ENCODE data around the gene LMO4. TPM values are rescaled to one million over a fixed set of nuclear protein-coding genes. Genes with fewer than 3 reads are reported as not detected.

Gene LMO4
- total RNA-seq, 6 experiments from 2014 or later = 33.1 to 43.4 (median 38.3) TPM

DNA sequence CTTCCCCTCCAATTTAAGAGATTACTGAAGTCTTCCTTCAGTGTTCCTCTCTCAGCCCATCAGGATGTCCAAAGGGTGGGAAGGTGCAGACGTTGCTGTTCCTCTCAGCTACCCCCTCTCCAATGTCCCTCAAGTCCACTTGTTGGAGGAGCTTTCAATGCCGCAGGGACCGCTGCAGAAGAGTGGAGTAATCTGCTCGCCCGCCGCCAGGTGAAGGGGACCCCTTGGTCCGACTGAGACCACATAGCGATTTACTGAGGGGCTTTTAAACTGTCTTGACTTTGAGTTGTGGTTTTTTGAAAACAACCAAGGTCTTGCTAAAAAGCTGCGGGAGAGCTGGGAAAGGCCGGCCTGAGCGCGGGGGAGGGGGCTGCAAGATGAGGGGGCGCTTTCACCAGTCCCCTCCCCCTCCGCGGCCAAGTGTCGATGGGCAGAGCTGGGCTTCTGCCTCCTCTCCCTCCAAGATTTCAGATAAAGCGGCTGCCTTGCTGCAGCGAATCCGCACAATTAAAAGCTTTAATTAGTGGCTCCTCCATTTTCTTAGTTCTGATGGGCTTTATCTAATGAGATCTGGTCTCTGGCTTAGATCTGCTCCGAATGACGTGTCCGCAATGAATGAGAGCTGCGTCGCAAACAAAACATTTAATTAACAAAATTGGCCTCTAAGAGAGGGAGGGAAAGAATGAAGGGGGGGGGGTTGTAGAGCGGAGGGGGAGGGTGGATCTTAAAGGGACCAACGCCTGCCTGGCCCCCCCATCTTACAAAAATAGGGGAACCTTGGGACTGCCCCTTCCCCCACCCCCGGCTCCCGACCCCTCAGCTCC is 5.9 kb downstream of the LMO4 start:
- peaks cover 39% of the 10 kb centered on the region for H3K36me3 Mint-ChIP-seq (ENCODE audit: low read depth)
- peaks cover 72% of the 10 kb centered on the region for H3K4me1 Mint-ChIP-seq (ENCODE audit: low read depth)
- H3K4me3 Mint-ChIP-seq = peak overlapping the region; percentile 95
- peak; percentile 24 for DNase-seq
- H3K9me3 Mint-ChIP-seq = no peaks in the 10 kb centered on the region
- H3K27ac Mint-ChIP-seq = peak overlapping the region; percentile 94
- TF ChIP-seq CTCF (IDR thresholded peaks at IDR 0.05) = peak; percentile 19; the same call in 1 of the 2 replicates
- no peaks in the 10 kb centered on the region; the same call in none of the 2 replicates for H3K27me3 Mint-ChIP-seq (ENCODE audit: insufficient read depth)

DNA sequence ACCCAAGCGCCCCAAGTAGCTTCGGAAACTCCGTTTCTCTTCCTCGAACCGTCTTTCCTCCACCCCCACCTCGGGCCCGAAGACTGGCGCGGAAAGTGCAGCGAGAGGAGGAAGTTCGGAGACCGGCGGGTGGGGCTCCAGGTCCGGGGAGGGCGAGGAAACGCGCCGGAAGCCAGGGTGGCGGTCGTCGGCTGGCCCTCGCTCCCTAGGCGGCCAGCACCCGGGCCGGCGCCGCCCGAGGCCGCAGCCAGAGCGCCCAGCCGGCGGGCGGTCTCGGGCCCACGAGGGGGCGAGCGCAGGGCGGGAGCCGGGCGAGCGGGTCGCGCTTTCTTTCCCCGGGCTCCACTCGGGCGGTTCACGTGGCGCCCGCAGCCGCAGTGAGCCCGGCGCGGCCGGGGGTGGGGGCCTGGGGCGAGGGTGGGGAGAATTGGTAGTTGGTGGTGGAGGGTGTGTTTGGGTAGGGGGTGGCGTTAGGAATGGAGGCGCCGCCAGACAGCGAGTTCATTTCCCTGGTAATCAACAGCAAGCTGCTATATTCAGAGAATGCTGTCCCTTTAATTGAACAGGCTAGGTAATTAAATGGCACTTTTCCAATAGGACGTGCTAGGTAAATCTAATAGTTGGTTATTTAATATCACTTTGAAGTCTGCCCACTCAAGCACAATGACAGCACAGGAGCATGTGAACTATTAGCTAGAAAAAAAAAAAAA is 6.7 kb downstream of the LMO4 start:
- TF ChIP-seq CTCF (IDR thresholded peaks at IDR 0.05) = peak; percentile 60
- peak overlapping the region; percentile 94 for H3K27ac Mint-ChIP-seq
- peaks cover 43% of the 10 kb centered on the region for H3K36me3 Mint-ChIP-seq (ENCODE audit: low read depth)
- peaks cover 72% of the 10 kb centered on the region for H3K4me1 Mint-ChIP-seq (ENCODE audit: low read depth)
- H3K4me3 Mint-ChIP-seq = peak overlapping the region; percentile 95
- H3K9me3 Mint-ChIP-seq = no peaks in the 10 kb centered on the region
- no peaks in the 10 kb centered on the region; the same call in none of the 2 replicates for H3K27me3 Mint-ChIP-seq (ENCODE audit: insufficient read depth)
- DNase-seq = peak; percentile 24

DNA sequence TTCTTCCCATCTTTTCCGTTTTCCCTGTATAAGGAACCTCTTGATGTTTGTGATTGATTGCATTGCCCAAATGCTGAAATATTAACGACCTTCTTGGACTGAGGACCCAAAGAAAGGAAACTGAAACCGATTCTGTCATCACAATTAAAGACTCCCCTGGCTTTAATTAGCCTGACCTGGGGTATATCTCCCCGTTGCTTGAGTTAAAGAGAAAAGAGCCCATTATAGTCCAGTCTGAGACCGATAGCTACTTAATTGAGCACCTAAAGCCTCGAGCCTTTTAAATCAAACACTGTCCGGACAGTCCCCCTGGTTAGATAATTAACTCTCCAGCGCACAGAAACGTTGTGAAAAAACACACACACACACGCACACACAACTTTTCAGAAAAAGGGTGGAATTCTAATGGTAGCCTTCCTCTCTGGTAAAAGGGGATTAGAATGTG is 8.0 kb downstream of the LMO4 start:
- no peaks in the 10 kb centered on the region; the same call in none of the 2 replicates for H3K27me3 Mint-ChIP-seq (ENCODE audit: insufficient read depth)
- H3K27ac Mint-ChIP-seq = peak overlapping the region; percentile 38
- peak overlapping the region; percentile 88; the same call in 1 of the 2 replicates for H3K4me3 Mint-ChIP-seq
- peaks cover 72% of the 10 kb centered on the region for H3K4me1 Mint-ChIP-seq (ENCODE audit: low read depth)
- peaks cover 52% of the 10 kb centered on the region for H3K36me3 Mint-ChIP-seq (ENCODE audit: low read depth)
- no peaks in the 10 kb centered on the region for H3K9me3 Mint-ChIP-seq
- no peak for DNase-seq
- no peak for TF ChIP-seq CTCF (IDR thresholded peaks at IDR 0.05)

- no peak overlapping the region for H3K4me3 Mint-ChIP-seq
- peaks cover 63% of the 10 kb centered on the region for H3K4me1 Mint-ChIP-seq (ENCODE audit: low read depth)
- H3K27ac Mint-ChIP-seq = no peak overlapping the region
- no peaks in the 10 kb centered on the region for H3K9me3 Mint-ChIP-seq
- no peak for DNase-seq
- H3K36me3 Mint-ChIP-seq (ENCODE audit: low read depth) = peaks cover 50% of the 10 kb centered on the region
- H3K27me3 Mint-ChIP-seq (ENCODE audit: insufficient read depth) = no peaks in the 10 kb centered on the region; the same call in none of the 2 replicates
- no peak for TF ChIP-seq CTCF (IDR thresholded peaks at IDR 0.05)
These were observed 8.9 kb downstream of the LMO4 start for GRCh38 chr1:87337606-87338005.

DNA sequence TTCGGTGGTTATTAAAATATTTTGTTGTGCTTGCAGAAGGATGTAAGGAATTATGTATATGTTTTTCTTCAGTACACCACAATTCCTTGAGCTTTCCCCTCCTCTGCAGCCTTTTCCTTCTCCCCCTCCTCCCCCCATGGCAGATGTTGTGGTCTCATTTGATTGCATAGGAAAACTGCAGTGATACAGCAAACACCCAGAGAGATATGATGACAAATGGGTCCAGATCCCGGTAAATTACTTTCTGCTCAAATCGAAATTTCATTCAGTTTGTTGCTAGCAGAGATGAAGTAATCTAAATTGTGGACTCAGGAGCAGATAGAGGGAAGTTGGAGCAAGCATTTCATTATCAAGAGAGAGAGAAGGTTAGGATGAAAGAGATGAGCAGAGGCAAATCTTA is 9.9 kb downstream of the LMO4 start:
- peaks cover 54% of the 10 kb centered on the region for H3K4me1 Mint-ChIP-seq (ENCODE audit: low read depth)
- H3K9me3 Mint-ChIP-seq = no peaks in the 10 kb centered on the region
- H3K4me3 Mint-ChIP-seq = no peak overlapping the region
- H3K36me3 Mint-ChIP-seq (ENCODE audit: low read depth) = peaks cover 41% of the 10 kb centered on the region
- DNase-seq = no peak
- H3K27ac Mint-ChIP-seq = no peak overlapping the region
- TF ChIP-seq CTCF (IDR thresholded peaks at IDR 0.05) = no peak
- no peaks in the 10 kb centered on the region; the same call in none of the 2 replicates for H3K27me3 Mint-ChIP-seq (ENCODE audit: insufficient read depth)

Data from HFFc6 (cell line).